ENCODE results near the gene GNAO1. TPM values are rescaled to one million over a fixed set of nuclear protein-coding genes. Genes with fewer than 3 reads are reported as not detected.
"Not testable (repeated sequence)": the region's sequence is repeated elsewhere in the genome, so short reads cannot be mapped to it uniquely, and the experiment has no call there.

Gene GNAO1
- polyA plus RNA-seq, 3 donors, result 1.1 to 5.4 (median 1.4) TPM

GRCh38 chr16:56382459-56382858 lies 191.2 kb downstream of the GNAO1 start:
- H3K27ac ChIP-seq (ENCODE audit: low read depth, low read length), result no peak overlapping the region
- 94 to 96% (median 95%) methylated on average over 4 of the region's 4 CpGs for WGBS, 3 donors

- H3K27ac ChIP-seq (ENCODE audit: low read depth, low read length), result no peak overlapping the region
These were observed 191.6 kb downstream of the GNAO1 start for GRCh38 chr16:56382901-56383355.

DNA sequence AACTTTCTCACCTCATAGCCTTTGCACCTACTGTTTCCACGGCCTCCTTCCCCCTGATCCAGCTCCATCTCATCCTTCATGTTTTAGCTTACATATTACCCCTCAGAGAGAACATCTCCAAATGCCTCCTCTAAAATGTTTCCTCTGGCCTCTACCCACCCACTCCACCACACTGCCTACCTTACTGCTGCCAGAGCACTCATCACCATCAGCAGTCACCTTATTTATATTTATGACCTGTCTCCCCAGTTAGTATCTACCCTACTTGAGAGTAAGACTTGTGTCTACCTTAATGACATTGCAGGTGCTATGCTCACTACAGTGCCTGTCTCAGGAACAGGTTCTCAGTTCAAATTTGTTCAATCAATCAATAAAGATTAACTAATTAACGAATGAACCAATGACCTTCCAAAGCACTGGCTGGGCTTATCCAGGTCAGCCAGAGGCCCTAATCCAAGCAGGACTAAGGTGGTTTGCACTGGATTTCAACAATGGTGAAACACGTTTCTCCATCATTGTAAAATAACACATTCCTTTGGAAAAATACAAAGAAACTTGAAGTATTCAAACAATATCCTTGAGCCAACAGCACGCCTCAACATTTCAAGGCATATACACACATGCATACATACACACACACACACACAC lies 192.9 kb downstream of the GNAO1 start:
- 81 to 94% (median 92%) methylated on average over 4 of the region's 4 CpGs for WGBS, 3 donors
- no peak overlapping the region for H3K27ac ChIP-seq (ENCODE audit: low read depth, low read length)

More at GRCh38 chr16:56382901-56383355, 191.6 kb downstream of the GNAO1 start:
- WGBS, 3 donors, result 60 to 89% (median 78%) methylated on average over 5 of the region's 5 CpGs

GRCh38 chr16:56387396-56387795 lies 196.1 kb downstream of the GNAO1 start:
- H3K27ac ChIP-seq (ENCODE audit: low read depth, low read length), result no peak overlapping the region
- 93 to 99% (median 93%) methylated on average over 3 of the region's 3 CpGs for WGBS, 3 donors

DNA sequence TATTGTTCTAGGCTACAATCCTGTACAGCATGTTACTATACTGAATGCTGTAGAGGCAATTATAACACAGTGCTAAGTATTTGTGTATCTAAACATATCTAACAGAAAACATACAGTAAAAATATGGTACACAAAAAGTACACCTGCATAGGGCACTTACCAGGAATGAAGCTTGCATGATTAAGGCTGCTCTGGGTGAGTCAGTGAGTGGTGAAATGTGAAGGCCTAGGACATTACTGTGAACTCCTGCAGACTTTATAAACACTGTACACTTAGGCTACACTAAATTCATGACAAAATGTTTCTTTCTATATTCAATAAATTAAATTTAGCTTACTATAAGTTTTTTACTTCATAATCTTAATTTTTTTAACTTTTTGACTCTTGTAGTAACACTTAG lies 196.9 kb downstream of the GNAO1 start:
- H3K27ac ChIP-seq (ENCODE audit: low read depth, low read length), result no peak overlapping the region

- 89 to 94% (median 92%) methylated on average over 3 of the region's 3 CpGs for WGBS, 3 donors
These were observed 198.3 kb downstream of the GNAO1 start for GRCh38 chr16:56389554-56389953.

GRCh38 chr16:56396724-56397123 lies 205.4 kb downstream of the GNAO1 start:
- 75 to 99% (median 98%) methylated on average over 3 of the region's 3 CpGs for WGBS, 3 donors
- not testable (repeated sequence) for H3K27ac ChIP-seq (ENCODE audit: low read depth, low read length)

More at GRCh38 chr16:56389554-56389953, 198.3 kb downstream of the GNAO1 start:
- no peak overlapping the region for H3K27ac ChIP-seq (ENCODE audit: low read depth, low read length)

GRCh38 chr16:56399047-56399446 lies 207.8 kb downstream of the GNAO1 start:
- H3K27ac ChIP-seq (ENCODE audit: low read depth, low read length), result no peak overlapping the region

GRCh38 chr16:56399486-56399885 lies 208.2 kb downstream of the GNAO1 start:
- H3K27ac ChIP-seq (ENCODE audit: low read depth, low read length), result no peak overlapping the region
- 58 to 86% (median 67%) methylated on average over 2 of the region's 2 CpGs for WGBS, 3 donors

More at GRCh38 chr16:56399047-56399446, 207.8 kb downstream of the GNAO1 start:
- WGBS, 3 donors, result 76 to 83% (median 81%) methylated on average over 2 of the region's 2 CpGs

DNA sequence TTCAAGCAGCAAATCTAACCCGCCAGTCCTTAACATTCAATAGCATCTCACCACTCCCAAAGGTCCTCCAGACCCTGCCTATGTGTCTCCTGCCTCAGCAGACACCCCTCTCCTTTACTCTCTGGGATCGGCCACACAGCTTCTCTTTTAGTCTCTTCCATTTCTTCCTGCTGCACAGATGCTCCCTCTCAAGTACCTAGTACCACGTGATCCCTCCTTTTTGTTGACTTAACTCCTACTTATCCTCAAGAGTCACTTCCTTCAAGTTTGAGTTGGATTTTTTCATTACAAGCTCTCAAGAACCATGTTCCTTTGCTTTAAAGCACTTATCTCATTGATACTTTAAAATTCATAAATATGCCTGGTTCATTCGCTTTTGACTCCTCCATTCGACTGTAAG lies 209.2 kb downstream of the GNAO1 start:
- no peak overlapping the region for H3K27ac ChIP-seq (ENCODE audit: low read depth, low read length)
- 79 to 88% (median 82%) methylated on average over 5 of the region's 5 CpGs for WGBS, 3 donors

DNA sequence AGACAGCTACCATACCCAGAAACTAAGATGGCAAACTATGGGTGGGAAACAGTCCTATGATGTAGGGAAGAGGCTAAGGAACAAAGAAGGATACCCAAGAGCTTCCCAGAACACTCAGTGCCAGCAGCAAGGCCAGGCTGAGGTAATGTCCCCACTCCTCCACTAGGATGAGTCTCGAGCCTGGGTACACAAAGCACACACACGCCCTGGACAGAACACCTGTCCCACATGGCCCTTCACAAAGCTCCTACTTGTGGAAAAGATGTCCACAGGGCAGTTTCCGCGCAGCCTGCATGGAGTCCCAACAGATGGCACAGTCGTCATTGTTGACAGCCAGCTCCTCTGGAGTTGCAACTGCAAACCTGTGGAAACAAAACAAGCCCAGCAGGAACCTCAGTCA lies 210.2 kb downstream of the GNAO1 start:
- WGBS, 3 donors, result 84 to 89% (median 89%) methylated on average over 5 of the region's 5 CpGs
- no peak overlapping the region for H3K27ac ChIP-seq (ENCODE audit: low read depth, low read length)

- 76 to 88% (median 83%) methylated on average over 4 of the region's 4 CpGs for WGBS, 3 donors
These were observed 214.8 kb downstream of the GNAO1 start for GRCh38 chr16:56405977-56406672.

More at GRCh38 chr16:56405977-56406672, 214.8 kb downstream of the GNAO1 start:
- H3K27ac ChIP-seq (ENCODE audit: low read depth, low read length), result no peak overlapping the region

Other genes starting within 250 kb of the GNAO1 start
- gene AMFR, start 234.1 kb downstream of the GNAO1 start, polyA plus RNA-seq, result 10 to 100 TPM; 36.6 to 47.3 (median 38.0) TPM

Measured in adipose tissue (tissue), 3 donors.